ENCODE data around the gene MCTP2.

Gene MCTP2

GRCh38 chr15:94266789-94267188 is 35.4 kb downstream of the MCTP2 start:
- no peak for DNase-seq

- DNase-seq = no peak
These were observed 38.6 kb downstream of the MCTP2 start for GRCh38 chr15:94269954-94270353.

- DNase-seq = no peak
These were observed 39.2 kb downstream of the MCTP2 start for GRCh38 chr15:94270570-94270969.

- DNase-seq = no peak
These were observed 41.0 kb downstream of the MCTP2 start for GRCh38 chr15:94272251-94272898.

- no peak for DNase-seq
These were observed 42.5 kb downstream of the MCTP2 start for GRCh38 chr15:94273826-94274225.

GRCh38 chr15:94274745-94275144 is 43.4 kb downstream of the MCTP2 start:
- no peak for DNase-seq

- no peak for DNase-seq
These were observed 46.1 kb downstream of the MCTP2 start for GRCh38 chr15:94277485-94277884.

GRCh38 chr15:94279736-94280135 is 48.4 kb downstream of the MCTP2 start:
- DNase-seq = no peak

- DNase-seq = no peak
These were observed 48.9 kb downstream of the MCTP2 start for GRCh38 chr15:94280301-94280700.

- DNase-seq = no peak
These were observed 51.2 kb downstream of the MCTP2 start for GRCh38 chr15:94282269-94283250.

GRCh38 chr15:94286583-94286982 is 55.2 kb downstream of the MCTP2 start:
- no peak for DNase-seq

GRCh38 chr15:94287794-94288246 is 56.5 kb downstream of the MCTP2 start:
- DNase-seq = no peak

- no peak for DNase-seq
These were observed 59.4 kb downstream of the MCTP2 start for GRCh38 chr15:94290730-94291129.

- DNase-seq = no peak
These were observed 62.3 kb downstream of the MCTP2 start for GRCh38 chr15:94293411-94294402.

GRCh38 chr15:94294556-94294955 is 63.2 kb downstream of the MCTP2 start:
- no peak for DNase-seq

- no peak for DNase-seq
These were observed 63.9 kb downstream of the MCTP2 start for GRCh38 chr15:94295275-94295674.

- no peak for DNase-seq
These were observed 65.4 kb downstream of the MCTP2 start for GRCh38 chr15:94296717-94297116.

GRCh38 chr15:94297558-94297957 is 66.2 kb downstream of the MCTP2 start:
- no peak for DNase-seq

- no peak for DNase-seq
These were observed 67.0 kb downstream of the MCTP2 start for GRCh38 chr15:94298364-94298763.

- no peak for DNase-seq
These were observed 69.3 kb downstream of the MCTP2 start for GRCh38 chr15:94300612-94301011.

GRCh38 chr15:94305133-94305532 is 73.8 kb downstream of the MCTP2 start:
- DNase-seq = no peak
